Lower leg skin (tissue), 4 donors: ENCODE data around the gene DNAH9. TPM values are rescaled to one million over a fixed set of nuclear protein-coding genes. Genes with fewer than 3 reads are reported as not detected.

Source experiments
- DNase-seq, 2 donors: peaks; one replicate each; pipeline ENCODE4 v3.0.0-alpha.2; 2019; ENCODE audit warnings: low spot score in 2 of 2
- H3K4me3 ChIP-seq: fragments of 200-600 bp; sonication (generic); 2 replicates; pipeline ENCODE4 v1.5.1; 2017; ENCODE audit warnings: mild to moderate bottlenecking, low read depth; ENCODE audit not compliant: poor library complexity, severe bottlenecking
- CTCF ChIP-seq, 3 donors: fragments of 450-650 bp; IDR thresholded peaks; one replicate each; pipeline ENCODE4 v1.5.1; 2016; ENCODE audit warnings: antibody characterized with exemption in 3 of 3, mild to moderate bottlenecking in 3 of 3, moderate library complexity in 2 of 3
- POLR2A ChIP-seq, 2 donors: fragments of 450-650 bp; IDR thresholded peaks; one replicate each; pipeline ENCODE4 v1.6.1; 2016 to 2017; ENCODE audit warnings: antibody characterized with exemption in 2 of 2, mild to moderate bottlenecking in 1 of 2, moderate library complexity in 1 of 2
- whole genome bisulfite sequencing, 2 donors: methylation state at CpG; one replicate each; pipeline ENCODE4 v1.1.5; 2018; 5-methylcytosine and 5-hydroxymethylcytosine counted together
- intact Hi-C: fragments of 100-400 bp; cut with DNase I; formaldehyde crosslinking; loops from one replicate; pipeline ENCODE4 v1.15.0; 2023; ENCODE audit warnings: low total_unique reads
- total RNA-seq, 4 donors: library from RNA; depleted of rRNA; stranded (reverse); fragments of >200 nt; gene quantifications; one replicate each; pipeline ENCODE4 v1.1.0, GENCODE V29; 2016

DNAH9 gene
- total RNA-seq, 4 donors from 2014 or later: 1.9 to 2.6 (median 2.3) TPM

DNA sequence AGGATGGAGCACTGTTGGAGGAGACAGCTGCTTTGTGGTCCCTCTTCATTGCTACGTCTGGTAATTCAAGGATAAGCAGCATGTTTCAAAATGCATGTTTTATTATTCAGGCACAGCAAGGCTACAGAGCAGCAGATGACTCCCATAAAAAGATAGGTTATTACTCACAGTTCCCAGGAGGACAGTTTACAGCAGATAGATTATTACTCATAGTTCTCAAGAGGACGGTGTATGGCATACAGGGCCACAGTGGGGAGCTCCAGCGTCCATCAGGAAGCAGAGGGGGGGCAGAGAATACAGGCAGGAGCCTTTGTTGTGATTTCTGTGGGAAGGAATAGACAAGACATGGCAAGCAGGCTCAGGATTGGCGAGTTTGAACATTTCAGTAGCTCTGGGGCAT, 72.9 kb downstream of the DNAH9 start:
- TF ChIP-seq POLR2A (IDR thresholded peaks at IDR 0.05) (no peak), CTCF (IDR thresholded peaks at IDR 0.05) (no peak)
- no peak for DNase-seq
- intact Hi-C loops: no loop called here
- WGBS, 2 donors: 52 to 58% methylated on average over 4 of the region's 4 CpGs
- no peak overlapping the region for H3K4me3 ChIP-seq

DNA sequence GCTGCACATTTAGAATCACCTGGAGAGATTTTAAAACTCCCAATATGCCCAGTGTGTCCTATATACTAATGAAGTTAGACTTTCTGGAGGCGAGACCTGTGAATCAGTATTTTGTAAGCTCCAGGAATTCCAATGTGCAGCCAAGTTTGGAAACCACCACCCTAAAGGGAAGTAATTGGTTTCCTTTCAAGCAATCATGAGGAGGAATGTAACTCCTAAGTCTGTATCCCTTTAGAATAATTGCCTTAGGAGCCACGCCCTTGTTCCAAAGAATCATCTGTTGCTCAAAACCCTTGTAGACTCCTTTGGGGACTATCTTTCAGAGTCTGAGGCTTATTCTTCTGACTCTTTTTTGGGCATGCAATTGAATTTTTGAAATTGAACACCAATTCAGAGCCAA, 84.4 kb downstream of the DNAH9 start:
- H3K4me3 ChIP-seq: no peak overlapping the region
- WGBS, 2 donors: 29 to 44% methylated on average over 2 of the region's 2 CpGs
- intact Hi-C loops: no loop called here
- TF ChIP-seq POLR2A (IDR thresholded peaks at IDR 0.05): no peak
- no peak for TF ChIP-seq CTCF (IDR thresholded peaks at IDR 0.05)
- DNase-seq: peak in 1 of 2 donors; percentile 33

- no peak for TF ChIP-seq CTCF (IDR thresholded peaks at IDR 0.05)
- TF ChIP-seq POLR2A (IDR thresholded peaks at IDR 0.05): no peak
- intact Hi-C loops: loop anchor here (10.0 kb wide), 1 partner anchor 56 kb away; no protein-coding TSS in a partner anchor
- 76 to 79% methylated on average over 5 of the region's 5 CpGs for WGBS, 2 donors
- no peak for DNase-seq
- H3K4me3 ChIP-seq: no peak overlapping the region
Measured at GRCh38 chr17:11690681-11691080, 92.4 kb downstream of the DNAH9 start.

- intact Hi-C loops: loop anchor here (10.0 kb wide), 1 partner anchor 58 kb away; no protein-coding TSS in a partner anchor
- 95 to 96% methylated on average over 9 of the region's 9 CpGs for WGBS, 2 donors
- no peak for DNase-seq
- H3K4me3 ChIP-seq: no peak overlapping the region
- TF ChIP-seq POLR2A (IDR thresholded peaks at IDR 0.05) (no peak), CTCF (IDR thresholded peaks at IDR 0.05) (no peak)
Measured at GRCh38 chr17:11692688-11693087, 94.4 kb downstream of the DNAH9 start.

DNA sequence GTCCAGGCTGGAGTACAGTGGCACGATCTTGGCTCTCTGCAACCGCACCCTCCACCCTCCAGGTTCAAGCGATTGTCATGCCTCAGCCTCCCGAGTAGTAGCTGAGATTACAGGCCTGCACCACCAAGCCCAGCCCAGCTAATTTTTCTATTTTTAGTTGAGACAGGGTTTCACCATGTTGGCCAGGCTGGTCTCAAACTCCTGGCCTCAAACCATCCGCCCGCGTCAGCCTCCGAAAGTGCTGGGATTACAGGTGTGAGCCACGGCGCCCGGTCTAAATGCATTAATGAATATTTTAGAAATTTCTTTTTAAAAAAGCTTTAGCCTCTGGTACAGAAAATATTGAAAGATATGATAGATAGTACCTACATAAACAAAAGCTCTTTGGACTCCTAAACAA, 95.0 kb downstream of the DNAH9 start:
- 94 to 97% methylated on average over 11 of the region's 11 CpGs for WGBS, 2 donors
- intact Hi-C loops: loop anchor here (10.0 kb wide), 1 partner anchor 58 kb away; no protein-coding TSS in a partner anchor
- TF ChIP-seq CTCF (IDR thresholded peaks at IDR 0.05) (no peak), POLR2A (IDR thresholded peaks at IDR 0.05) (no peak)
- DNase-seq: no peak
- no peak overlapping the region for H3K4me3 ChIP-seq

- WGBS, 2 donors: 74 to 90% methylated on average over 3 of the region's 3 CpGs
- intact Hi-C loops: no loop called here
- H3K4me3 ChIP-seq: no peak overlapping the region
- TF ChIP-seq CTCF (IDR thresholded peaks at IDR 0.05) (no peak), POLR2A (IDR thresholded peaks at IDR 0.05) (no peak)
- no peak for DNase-seq
Measured at GRCh38 chr17:11700668-11701067, 102.4 kb downstream of the DNAH9 start.
